Immature natural killer cell (primary cell): Measurements from ENCODE around the gene SELENBP1. TPM values are rescaled to one million over a fixed set of nuclear protein-coding genes. Genes with fewer than 3 reads are reported as not detected.
A peak's percentile ranks its signal among the peaks of the same experiment; 100 is the strongest.

Experiments used
- DNase-seq, 3 donors: peaks; one replicate each; pipeline ENCODE4 v3.0.0; 2022; ENCODE audit warnings: mixed read lengths in 1 of 3
- H3K27ac Mint-ChIP-seq, 6 donors: one replicate each; pipeline ENCODE4 v1.8.0; 2020; ENCODE audit warnings: mixed read lengths in 6 of 6, mild to moderate bottlenecking in 5 of 6, inconsistent platforms in 4 of 6, moderate library complexity in 3 of 6
- H3K27me3 Mint-ChIP-seq, 3 donors: one replicate each; pipeline ENCODE4 v1.8.0; 2020 to 2021; ENCODE audit warnings: low read depth in 3 of 3, mild to moderate bottlenecking in 3 of 3, mixed read lengths in 3 of 3, moderate library complexity in 3 of 3, inconsistent platforms in 1 of 3
- H3K36me3 Mint-ChIP-seq, 3 donors: one replicate each; pipeline ENCODE4 v1.8.0; 2020; ENCODE audit warnings: mixed read lengths in 3 of 3, inconsistent platforms in 2 of 3, mild to moderate bottlenecking in 2 of 3
- H3K4me1 Mint-ChIP-seq, 2 donors: one replicate each; pipeline ENCODE4 v1.8.0; 2020; ENCODE audit warnings: inconsistent platforms in 2 of 2, mild to moderate bottlenecking in 2 of 2, mixed read lengths in 2 of 2, moderate library complexity in 1 of 2
- H3K4me3 Mint-ChIP-seq, 5 donors: one replicate each; pipeline ENCODE4 v1.8.0; 2020; ENCODE audit warnings: mild to moderate bottlenecking in 5 of 5, mixed read lengths in 5 of 5, inconsistent platforms in 3 of 5, moderate library complexity in 3 of 5
- H3K9me3 Mint-ChIP-seq, 6 donors: one replicate each; pipeline ENCODE4 v1.8.0; 2020; ENCODE audit warnings: mild to moderate bottlenecking in 6 of 6, mixed read lengths in 6 of 6, inconsistent platforms in 4 of 6, moderate library complexity in 3 of 6
- polyA plus RNA-seq, 3 donors: library from polyadenylated mRNA; unstranded; fragments of 300-500 nt; fragmentation: Illumina TruSeq; gene quantifications; one replicate each; pipeline ENCODE4 v1.2.3, GENCODE V29; 2021

The SELENBP1 gene
- not detected for polyA plus RNA-seq

DNA sequence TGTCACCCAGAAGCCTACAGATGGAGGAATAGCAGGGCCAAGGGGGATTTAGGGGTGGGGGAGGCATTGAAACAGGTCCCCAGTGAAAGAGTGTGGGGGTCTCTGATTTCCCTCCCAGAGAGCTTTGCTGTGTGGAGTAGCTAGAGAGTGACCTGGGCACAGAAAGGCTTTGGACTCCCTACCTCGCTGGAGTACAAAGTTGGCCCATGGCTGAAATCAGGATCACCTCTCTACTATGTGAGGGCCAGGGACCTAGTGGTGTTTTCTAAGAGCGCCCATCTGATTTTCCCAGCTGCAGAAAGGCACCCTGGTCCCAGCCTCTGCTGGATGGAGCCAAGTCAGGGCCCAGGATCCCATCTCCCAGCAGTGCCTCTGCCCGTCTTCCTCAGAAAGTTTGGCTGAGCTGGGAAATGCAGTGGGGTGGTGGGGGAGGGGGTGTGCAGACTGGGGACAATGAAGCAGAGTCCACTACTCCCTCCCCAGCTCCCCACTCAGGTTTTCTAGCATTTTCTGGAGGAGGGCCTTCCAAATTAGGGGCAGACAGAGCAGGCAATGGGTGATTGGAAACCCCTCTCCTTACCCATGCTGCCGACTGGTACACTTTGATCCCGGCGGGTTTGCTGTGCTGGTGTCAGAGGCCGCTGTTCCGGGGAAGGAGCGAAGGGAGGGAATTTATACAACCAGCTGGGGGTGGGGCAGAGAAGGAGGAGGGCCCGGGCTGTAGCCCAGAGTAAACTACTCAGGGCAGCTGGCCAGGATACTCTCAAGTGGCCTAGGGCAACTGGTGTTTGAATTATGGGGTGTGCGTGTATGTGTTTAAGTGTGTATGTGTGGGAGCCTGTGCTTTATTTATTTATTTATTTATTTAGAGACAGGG lies at the start of gene SELENBP1:
Gene SELENBP1 (minus strand): TSS at position 648 of the 877 bp plus-strand sequence. CDS start 64 bp downstream, at position 584.
- no peaks in the 10 kb centered on the region for H3K9me3 Mint-ChIP-seq
- H3K27ac Mint-ChIP-seq: peak within 1 kb of the TSS in 1 of 6 donors; percentile 27
- H3K4me3 Mint-ChIP-seq: no peak within 1 kb of the TSS
- H3K4me1 Mint-ChIP-seq: no peaks in the 10 kb centered on the region
- no peaks in the 10 kb centered on the region for H3K36me3 Mint-ChIP-seq
- peaks cover 0 to 2% (median 1%) of the 10 kb centered on the region in 3 donors for H3K27me3 Mint-ChIP-seq
- no peak for DNase-seq

DNA sequence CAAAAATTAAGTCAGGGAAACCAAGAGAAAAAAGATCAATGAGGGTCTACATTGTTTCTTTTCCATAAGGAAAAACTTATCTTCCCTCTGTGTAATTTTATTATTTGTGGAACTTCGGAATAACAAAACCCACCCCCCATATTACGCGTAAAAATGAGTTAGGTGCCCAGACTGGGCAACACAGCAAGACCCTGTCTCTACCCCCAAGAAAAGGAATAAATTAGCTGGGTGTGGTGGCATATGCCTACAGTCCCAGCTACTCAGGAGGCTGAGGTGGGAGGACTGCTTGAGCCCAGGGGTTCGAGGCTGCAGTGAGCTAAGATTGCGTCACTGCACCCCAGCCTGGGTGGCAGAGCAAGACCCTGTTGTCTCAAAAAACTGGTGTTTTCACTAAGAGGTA lies 47.3 kb upstream of the SELENBP1 start:
- no peaks in the 10 kb centered on the region for H3K9me3 Mint-ChIP-seq
- no peak overlapping the region for H3K4me3 Mint-ChIP-seq
- no peaks in the 10 kb centered on the region for H3K27me3 Mint-ChIP-seq
- H3K27ac Mint-ChIP-seq: no peak overlapping the region
- H3K4me1 Mint-ChIP-seq: peaks cover 0 to 1% of the 10 kb centered on the region in 2 donors
- no peak for DNase-seq
- H3K36me3 Mint-ChIP-seq: peaks cover 26 to 38% (median 26%) of the 10 kb centered on the region in 3 donors

DNA sequence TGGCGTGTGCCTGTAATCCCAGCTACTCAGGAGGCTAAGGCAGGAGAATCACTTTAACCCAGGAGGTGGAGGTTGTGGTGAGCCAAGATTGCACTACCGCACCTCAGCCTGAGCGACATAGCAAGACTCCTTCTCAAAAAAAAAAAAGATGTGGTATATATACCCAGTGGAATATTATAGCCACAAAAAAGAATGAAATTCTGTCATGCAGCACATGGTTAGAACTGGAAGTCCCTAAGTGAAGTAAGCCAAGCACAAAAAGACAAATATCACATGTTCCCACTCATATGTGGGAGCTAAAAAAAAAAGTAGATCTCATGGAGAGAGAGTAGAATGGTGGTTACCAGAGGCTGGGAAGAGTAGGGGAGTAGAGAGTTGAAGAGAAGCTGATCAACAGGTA lies 45.6 kb upstream of the SELENBP1 start:
- Mint-ChIP-seq H3K27ac (peak overlapping the region in 1 of 6 donors; percentile 2), H3K4me1 (peaks cover 0 to 1% of the 10 kb centered on the region in 2 donors), H3K36me3 (peaks cover 17 to 28% (median 21%) of the 10 kb centered on the region in 3 donors), H3K9me3 (no peaks in the 10 kb centered on the region), H3K4me3 (no peak overlapping the region), H3K27me3 (no peaks in the 10 kb centered on the region)
- no peak for DNase-seq

DNA sequence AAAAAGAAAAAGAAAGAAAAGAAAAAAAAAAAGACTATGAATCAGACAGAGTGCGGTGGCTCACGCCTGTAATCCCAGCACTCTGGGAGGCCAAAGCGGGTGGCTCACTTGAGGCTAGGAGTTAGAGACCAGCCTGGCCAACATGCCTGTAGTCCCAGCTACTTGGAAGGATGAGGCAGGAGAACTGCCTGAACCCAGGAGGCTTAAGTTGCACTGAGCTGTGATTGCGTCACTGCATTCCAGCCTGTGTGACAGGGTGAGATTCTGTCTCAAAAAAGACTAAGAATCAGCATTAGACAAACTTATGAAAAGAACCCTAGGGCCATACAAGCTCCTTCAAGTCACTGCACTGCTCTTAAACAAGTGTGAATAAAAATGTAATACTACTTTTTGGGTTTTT lies 43.7 kb upstream of the SELENBP1 start:
- Mint-ChIP-seq H3K9me3 (no peaks in the 10 kb centered on the region), H3K4me3 (no peak overlapping the region), H3K27me3 (no peaks in the 10 kb centered on the region), H3K36me3 (peaks cover 22 to 41% (median 22%) of the 10 kb centered on the region in 3 donors), H3K4me1 (peaks cover 0 to 1% of the 10 kb centered on the region in 2 donors), H3K27ac (no peak overlapping the region)
- DNase-seq: no peak

DNA sequence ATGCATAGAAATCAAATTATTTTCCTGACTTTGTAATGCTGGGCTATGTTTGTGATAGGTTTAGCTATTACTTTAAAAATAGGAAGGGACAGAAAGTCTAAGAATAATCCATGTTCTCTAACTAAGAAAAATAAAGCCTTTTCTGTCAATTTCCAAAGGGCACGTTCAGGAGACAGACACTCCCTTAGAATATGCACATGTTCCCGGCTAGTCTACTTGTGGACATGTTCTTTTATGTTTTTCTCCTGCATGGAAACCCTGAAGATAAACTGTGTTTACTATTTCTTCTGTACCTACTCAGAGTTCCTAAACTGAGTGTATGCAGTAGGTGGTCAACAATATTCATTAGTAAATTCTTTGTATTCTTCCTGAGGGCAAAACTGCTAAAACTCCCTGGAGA lies 39.4 kb upstream of the SELENBP1 start:
- H3K36me3 Mint-ChIP-seq: peaks cover 35 to 49% (median 38%) of the 10 kb centered on the region in 3 donors
- no peaks in the 10 kb centered on the region for H3K9me3 Mint-ChIP-seq
- no peaks in the 10 kb centered on the region for H3K4me1 Mint-ChIP-seq
- H3K4me3 Mint-ChIP-seq: no peak overlapping the region
- no peak overlapping the region for H3K27ac Mint-ChIP-seq
- H3K27me3 Mint-ChIP-seq: peaks cover 0 to 1% (median 0%) of the 10 kb centered on the region in 3 donors
- no peak for DNase-seq

DNA sequence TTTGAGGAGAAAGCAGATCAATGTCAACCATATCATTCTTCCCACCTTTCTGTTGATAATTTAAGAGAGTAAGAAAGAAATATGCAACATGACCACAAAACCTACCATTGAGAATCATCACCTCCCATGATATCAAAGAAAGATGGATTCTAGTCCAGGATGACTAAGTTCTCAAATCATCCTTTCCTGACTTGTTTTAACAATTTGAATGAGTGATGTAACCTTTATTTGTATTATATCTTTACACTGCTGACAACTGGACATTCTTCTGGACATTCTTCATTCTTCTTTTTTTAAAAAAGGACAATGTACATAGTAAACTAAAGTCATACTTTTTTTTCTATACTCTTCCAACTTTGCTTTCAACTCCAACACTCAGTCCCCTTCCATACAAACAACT lies 36.4 kb upstream of the SELENBP1 start:
- H3K4me3 Mint-ChIP-seq: no peak overlapping the region
- DNase-seq: no peak
- peaks cover 0 to 1% (median 0%) of the 10 kb centered on the region in 3 donors for H3K27me3 Mint-ChIP-seq
- peak overlapping the region in 2 of 6 donors; percentile 9 to 30 for H3K27ac Mint-ChIP-seq
- peaks cover 24 to 71% (median 41%) of the 10 kb centered on the region in 3 donors for H3K36me3 Mint-ChIP-seq
- no peaks in the 10 kb centered on the region for H3K9me3 Mint-ChIP-seq
- H3K4me1 Mint-ChIP-seq: peaks cover 0 to 1% of the 10 kb centered on the region in 2 donors

DNA sequence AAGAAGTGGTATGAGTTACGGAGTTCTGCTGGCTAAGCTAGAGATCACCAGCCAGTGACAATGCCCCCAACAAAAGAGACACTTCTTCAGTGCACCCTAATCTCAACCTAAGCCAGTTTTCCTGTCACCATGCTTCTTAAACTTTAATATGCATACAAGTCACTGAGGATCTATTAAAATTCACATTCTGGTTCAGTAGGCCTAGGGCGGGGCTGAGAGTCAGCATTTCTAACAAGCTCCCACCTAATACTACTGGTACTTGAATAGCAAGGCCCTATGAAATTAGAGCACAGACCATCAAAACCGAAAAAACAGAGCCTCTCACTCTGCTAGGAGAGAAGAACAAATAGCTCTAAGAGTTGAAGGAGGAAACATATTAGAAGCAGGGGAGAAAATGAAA lies 34.8 kb upstream of the SELENBP1 start:
- DNase-seq: no peak
- peaks cover 0 to 1% (median 0%) of the 10 kb centered on the region in 3 donors for H3K27me3 Mint-ChIP-seq
- no peaks in the 10 kb centered on the region for H3K9me3 Mint-ChIP-seq
- no peak overlapping the region for H3K4me3 Mint-ChIP-seq
- peaks cover 0 to 5% of the 10 kb centered on the region in 2 donors for H3K4me1 Mint-ChIP-seq
- no peak overlapping the region for H3K27ac Mint-ChIP-seq
- H3K36me3 Mint-ChIP-seq: peaks cover 18 to 71% (median 40%) of the 10 kb centered on the region in 3 donors

DNA sequence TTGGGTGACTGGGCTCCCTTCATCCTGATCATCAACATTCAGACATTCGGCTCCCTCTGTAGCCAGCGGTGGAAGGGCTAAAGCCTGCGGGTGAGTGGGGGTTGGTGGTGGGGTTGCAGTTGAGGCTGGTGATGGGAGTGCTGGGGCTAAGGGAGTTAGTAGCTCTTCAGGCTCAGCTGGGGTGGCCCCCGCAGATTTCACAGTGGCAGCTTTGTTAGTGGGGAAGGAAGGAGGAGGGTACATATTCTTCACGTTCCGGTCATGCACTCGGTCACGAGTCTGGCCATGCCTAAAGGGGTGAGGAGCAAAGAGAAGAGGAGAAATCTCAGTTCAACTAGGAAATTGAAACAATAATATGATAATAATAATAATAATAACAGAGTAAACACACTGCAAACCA lies 33.7 kb upstream of the SELENBP1 start:
- Mint-ChIP-seq H3K36me3 (peaks cover 13 to 72% (median 45%) of the 10 kb centered on the region in 3 donors), H3K9me3 (no peaks in the 10 kb centered on the region), H3K27ac (peak overlapping the region in 3 of 6 donors; percentile 18 to 81 (median 51)), H3K4me3 (no peak overlapping the region), H3K4me1 (peaks cover 2 to 13% of the 10 kb centered on the region in 2 donors), H3K27me3 (peaks cover 0 to 3% (median 0%) of the 10 kb centered on the region in 3 donors)
- DNase-seq: no peak

DNA sequence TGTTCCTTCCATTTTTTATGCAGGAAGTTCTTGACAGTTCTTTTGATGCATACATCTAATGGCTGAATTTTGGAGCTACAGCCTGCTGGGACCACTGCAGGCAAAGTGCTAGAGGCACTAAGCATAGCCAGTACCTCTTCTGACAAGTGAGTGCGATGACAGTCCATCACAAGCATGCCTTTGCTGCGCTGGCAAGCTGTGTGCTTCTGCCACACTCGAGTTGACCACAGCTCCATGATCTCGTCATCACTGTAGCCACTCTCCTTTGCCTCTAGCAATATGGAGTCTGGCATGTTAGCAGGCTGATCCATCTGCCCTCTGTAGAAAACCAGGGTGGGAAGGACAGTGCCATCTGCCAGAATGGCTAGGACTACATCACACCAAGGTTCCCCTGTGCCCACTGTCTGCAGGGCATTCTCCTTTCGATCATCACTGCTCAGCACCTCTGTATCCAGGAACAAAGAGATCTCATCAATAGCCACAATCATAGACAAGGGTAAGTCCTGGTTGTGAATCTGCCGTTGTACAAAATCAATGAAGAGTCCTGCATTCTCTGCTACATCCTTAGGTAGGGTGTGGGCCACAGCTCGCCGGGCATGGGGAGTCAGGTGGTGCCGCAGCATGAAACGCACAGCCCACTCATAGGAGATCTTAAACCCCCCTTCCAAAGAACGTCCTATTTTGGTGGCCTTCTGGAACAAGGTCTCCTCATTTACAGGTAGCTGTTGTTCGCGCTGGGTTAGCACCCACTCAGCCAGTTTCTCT lies 32.9 kb upstream of the SELENBP1 start:
- H3K27ac Mint-ChIP-seq: peak overlapping the region in 2 of 6 donors; percentile 14 to 49
- H3K4me1 Mint-ChIP-seq: peaks cover 10 to 21% of the 10 kb centered on the region in 2 donors

DNA sequence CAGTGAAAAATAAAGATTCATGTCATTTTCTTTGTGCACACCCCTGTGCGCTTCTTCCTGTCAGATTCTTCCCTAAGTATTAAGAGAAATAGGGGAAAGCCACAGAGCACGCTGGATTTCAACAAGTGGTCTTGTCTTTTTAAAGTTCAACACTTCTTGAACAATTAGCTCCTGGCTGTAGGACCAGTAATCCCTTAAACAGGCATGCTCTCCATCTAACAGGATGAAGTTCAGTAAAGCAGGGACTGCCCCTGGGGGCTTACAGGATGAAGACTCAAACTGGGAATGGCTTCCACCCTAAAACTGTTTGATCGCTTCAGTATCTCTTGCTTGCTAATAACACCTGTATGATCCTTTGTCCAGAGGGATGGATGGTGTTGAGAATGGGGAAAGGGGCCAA lies 31.1 kb upstream of the SELENBP1 start:
- Mint-ChIP-seq H3K4me3 (no peak overlapping the region), H3K36me3 (peaks cover 9 to 56% (median 27%) of the 10 kb centered on the region in 3 donors)

More for the DNA sequence above, 32.9 kb upstream of the SELENBP1 start:
- Mint-ChIP-seq H3K4me3 (no peak overlapping the region), H3K27me3 (peaks cover 0 to 5% (median 0%) of the 10 kb centered on the region in 3 donors), H3K9me3 (no peaks in the 10 kb centered on the region), H3K36me3 (peaks cover 9 to 72% (median 39%) of the 10 kb centered on the region in 3 donors)
- DNase-seq: no peak

DNA sequence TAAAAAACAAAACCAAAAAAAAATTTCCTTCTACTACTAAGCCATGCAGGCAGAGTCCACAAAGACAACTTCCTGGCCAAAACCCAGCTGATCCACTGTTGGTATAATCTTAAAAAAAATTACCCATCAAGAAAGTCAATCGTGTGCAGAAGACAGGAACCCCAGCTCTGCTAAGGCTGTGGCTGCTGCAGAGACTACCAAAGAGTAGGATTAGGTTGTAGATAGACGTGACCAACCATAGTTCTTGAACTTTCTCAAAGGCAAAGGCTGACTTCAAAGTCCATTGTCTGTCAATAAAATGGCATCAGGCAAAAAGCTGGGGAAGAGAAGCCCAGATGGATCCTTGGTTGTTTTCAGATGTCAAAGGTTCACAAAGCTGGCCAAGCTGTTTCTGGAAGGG lies 30.3 kb upstream of the SELENBP1 start:
- peaks cover 21 to 38% of the 10 kb centered on the region in 2 donors for H3K4me1 Mint-ChIP-seq
- no peak for DNase-seq
- peaks cover 0 to 10% (median 6%) of the 10 kb centered on the region in 3 donors for H3K27me3 Mint-ChIP-seq
- H3K27ac Mint-ChIP-seq: peak overlapping the region in 4 of 6 donors; percentile 49 to 73 (median 63)
- H3K4me3 Mint-ChIP-seq: peak overlapping the region in 2 of 5 donors; percentile 33 to 35
- H3K9me3 Mint-ChIP-seq: no peaks in the 10 kb centered on the region
- peaks cover 9 to 49% (median 27%) of the 10 kb centered on the region in 3 donors for H3K36me3 Mint-ChIP-seq

More for the DNA sequence above, 31.1 kb upstream of the SELENBP1 start:
- no peak for DNase-seq
- H3K4me1 Mint-ChIP-seq: peaks cover 21 to 38% of the 10 kb centered on the region in 2 donors
- peak overlapping the region; percentile 14 to 58 (median 27) for H3K27ac Mint-ChIP-seq
- H3K27me3 Mint-ChIP-seq: peaks cover 0 to 10% (median 6%) of the 10 kb centered on the region in 3 donors
- H3K9me3 Mint-ChIP-seq: no peaks in the 10 kb centered on the region

DNA sequence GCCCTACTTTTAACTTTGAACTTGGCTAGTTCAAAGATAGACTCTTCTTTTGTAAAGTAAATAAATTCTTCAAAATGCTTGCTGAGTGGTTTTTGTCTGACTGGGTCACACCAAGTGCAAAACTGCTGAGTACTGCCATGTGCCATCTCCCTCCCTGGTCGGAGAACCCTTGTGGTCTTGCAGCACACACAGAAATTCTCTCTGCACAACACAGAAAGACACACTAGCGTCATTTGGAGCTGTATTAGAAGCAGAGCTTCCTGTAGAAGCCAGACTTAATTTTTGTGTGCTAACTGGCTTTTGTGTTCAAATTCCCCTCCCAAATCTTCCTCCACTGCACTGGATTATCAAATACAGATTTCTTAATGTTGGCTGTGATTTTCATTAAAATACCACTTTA lies 29.4 kb upstream of the SELENBP1 start:
- Mint-ChIP-seq H3K4me1 (peaks cover 21 to 38% of the 10 kb centered on the region in 2 donors), H3K27ac (peak overlapping the region in 5 of 6 donors; percentile 9 to 98 (median 80)), H3K27me3 (peaks cover 0 to 8% (median 6%) of the 10 kb centered on the region in 3 donors), H3K9me3 (no peaks in the 10 kb centered on the region), H3K4me3 (peak overlapping the region in 4 of 5 donors; percentile 11 to 91 (median 54)), H3K36me3 (peaks cover 5 to 43% (median 27%) of the 10 kb centered on the region in 3 donors)
- DNase-seq: no peak

DNA sequence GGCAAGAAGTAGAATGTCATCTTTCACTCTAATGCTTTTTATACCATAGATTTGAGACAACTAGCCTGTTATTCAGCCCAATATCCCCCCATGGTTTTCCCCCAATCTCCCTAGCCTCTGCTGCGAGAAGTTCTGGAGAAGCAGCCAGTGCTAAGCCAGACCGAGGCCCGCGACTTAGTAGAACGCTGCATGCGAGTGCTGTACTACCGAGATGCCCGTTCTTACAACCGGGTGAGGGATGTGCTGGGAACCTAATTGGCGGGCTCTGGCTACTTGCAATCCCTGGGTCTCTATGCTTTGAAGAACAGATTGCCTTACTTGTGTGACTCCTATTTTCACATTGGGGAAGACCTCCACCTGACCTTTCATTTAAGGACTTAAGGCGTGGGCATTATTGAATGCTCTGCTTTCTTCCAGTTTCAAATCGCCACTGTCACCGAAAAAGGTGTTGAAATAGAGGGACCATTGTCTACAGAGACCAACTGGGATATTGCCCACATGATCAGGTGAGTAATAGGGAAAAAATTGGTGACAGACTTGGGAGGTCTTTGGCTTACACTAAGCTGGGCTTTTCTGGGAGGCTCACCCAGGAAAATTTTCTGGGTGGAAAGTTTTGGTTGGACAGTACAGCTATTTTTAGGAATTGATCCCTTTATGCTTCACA lies 28.8 kb upstream of the SELENBP1 start:
- Mint-ChIP-seq H3K4me3 (peak overlapping the region; percentile 91 to 99 (median 95)), H3K36me3 (peaks cover 5 to 37% (median 26%) of the 10 kb centered on the region in 3 donors), H3K4me1 (peaks cover 21 to 38% of the 10 kb centered on the region in 2 donors), H3K9me3 (no peaks in the 10 kb centered on the region), H3K27ac (peak overlapping the region; percentile 97 to 99 (median 98)), H3K27me3 (peaks cover 0 to 10% (median 6%) of the 10 kb centered on the region in 3 donors)
- no peak for DNase-seq
